Right ventricle myocardium inferior (tissue), 1 donor: ENCODE measurements around the gene LTBP4. TPM values are rescaled to one million over a fixed set of nuclear protein-coding genes. Genes with fewer than 3 reads are reported as not detected.
"Not testable (repeated sequence)": the region's sequence is repeated elsewhere in the genome, so short reads cannot be mapped to it uniquely, and the experiment has no call there.

Source experiments
- ATAC-seq: fragments of 200-7000 bp; cut with Tn5 transposase; one replicate; pipeline ENCODE4 v1.9.1; 2020; ENCODE audit warnings: mild to moderate bottlenecking, moderate library complexity
- DNase-seq: peaks from one replicate; pipeline ENCODE4 v3.0.0; 2021; ENCODE audit errors: missing footprints
- intact Hi-C: fragments of 100-400 bp; cut with DNase I; formaldehyde crosslinking; loops from one replicate; pipeline ENCODE4 v1.11.0; 2022
- long read RNA-seq: library from polyadenylated mRNA; unstranded; transcript quantifications from one replicate; pipeline ENCODE4 v2.0.0, GENCODE V29; 2021
- total RNA-seq: library from RNA; stranded (reverse); fragmentation: NEBNext Ultra II Directional; extraction: Animal tissue kit (Norgen Biotek cat#: 25700); gene quantifications from one replicate; pipeline ENCODE4 v1.2.1, GENCODE V29; 2021
- donor health status: DM: no; HTN: yes; CAD: no; lungs with severe emphysema.

LTBP4 gene
- 324 TPM for total RNA-seq
- long read RNA-seq, full-length matches to known transcripts: 29 of 228 reads
- long read RNA-seq, partial matches to known transcripts: 132 of 228 reads
- long read RNA-seq, other reads (novel, unspliced or antisense): 67 of 228 reads

GRCh38 chr19:40601134-40601974, at the start of gene LTBP4:
TSS of gene LTBP4 (plus strand) at chr19:40601369. CDS start at chr19:40601388, 19 bp downstream.
- DNase-seq: peak; percentile 82
- no peak for ATAC-seq
- intact Hi-C loops: loop anchor here (5.0 kb wide), 2 partner anchors 116 to 189 kb away; partner anchors contain the start of genes COQ8B, ITPKC and PRX

- intact Hi-C loops: no loop called here
- ATAC-seq (no peak), DNase-seq (no peak)
These were observed 48.3 kb upstream of the LTBP4 start for GRCh38 chr19:40552848-40553247.

GRCh38 chr19:40553885-40554857, 47.0 kb upstream of the LTBP4 start:
- ATAC-seq: no peak
- DNase-seq: no peak
- intact Hi-C loops: no loop called here

- no peak for DNase-seq
- intact Hi-C loops: no loop called here
- ATAC-seq: no peak
These were observed 45.0 kb upstream of the LTBP4 start for GRCh38 chr19:40555978-40556689.

- ATAC-seq (no peak), DNase-seq (no peak)
- intact Hi-C loops: no loop called here
These were observed 44.1 kb upstream of the LTBP4 start for GRCh38 chr19:40556953-40557530.

GRCh38 chr19:40559394-40559793, 41.8 kb upstream of the LTBP4 start:
- DNase-seq (no peak), ATAC-seq (no peak)
- intact Hi-C loops: no loop called here

- ATAC-seq (peak; percentile 23), DNase-seq (no peak)
- intact Hi-C loops: no loop called here
These were observed 41.1 kb upstream of the LTBP4 start for GRCh38 chr19:40560092-40560507.

GRCh38 chr19:40561947-40562346, 39.2 kb upstream of the LTBP4 start:
- intact Hi-C loops: no loop called here
- ATAC-seq: no peak
- DNase-seq: no peak

- ATAC-seq, DNase-seq: not testable (repeated sequence)
These were observed 36.6 kb upstream of the LTBP4 start for GRCh38 chr19:40564535-40564934.

GRCh38 chr19:40565355-40565754, 35.8 kb upstream of the LTBP4 start:
- intact Hi-C loops: no loop called here
- no peak for ATAC-seq
- no peak for DNase-seq

More at GRCh38 chr19:40564535-40564934, 36.6 kb upstream of the LTBP4 start:
- intact Hi-C loops: not testable (repeated sequence)

- no peak for DNase-seq
- intact Hi-C loops: no loop called here
- ATAC-seq: no peak
These were observed 35.2 kb upstream of the LTBP4 start for GRCh38 chr19:40565910-40566495.

- DNase-seq: no peak
- intact Hi-C loops: no loop called here
- ATAC-seq: no peak
These were observed 34.0 kb upstream of the LTBP4 start for GRCh38 chr19:40567040-40567749.

- ATAC-seq: no peak
- no peak for DNase-seq
- intact Hi-C loops: no loop called here
These were observed 33.2 kb upstream of the LTBP4 start for GRCh38 chr19:40567750-40568494.

- intact Hi-C loops: no loop called here
- DNase-seq (peak; percentile 100), ATAC-seq (peak; percentile 96)
These were observed 30.7 kb upstream of the LTBP4 start for GRCh38 chr19:40570313-40571004.

GRCh38 chr19:40571005-40571318, 30.2 kb upstream of the LTBP4 start:
- DNase-seq: no peak
- no peak for ATAC-seq
- intact Hi-C loops: no loop called here

GRCh38 chr19:40571831-40572495, 29.2 kb upstream of the LTBP4 start:
- ATAC-seq (no peak), DNase-seq (no peak)
- intact Hi-C loops: no loop called here
